Stimulated activated CD4-positive, alpha-beta T cell treated with anti-CD3 and anti-CD28 coated beads, TNF-alpha, amount 100 ng/mL, for 24 hours (primary cell): Measurements from ENCODE around the gene EXOC6B.
"Not testable (repeated sequence)": the region's sequence is repeated elsewhere in the genome, so short reads cannot be mapped to it uniquely, and the experiment has no call there.

ENCODE experiments used
- DNase-seq, 3 experiments: peaks; one replicate each; pipeline ENCODE4 v3.0.0-alpha.2; 2020; ENCODE audit warnings: low read depth in 3 of 3

EXOC6B gene

GRCh38 chr2:72548081-72548764 lies 277.6 kb downstream of the EXOC6B start:
- DNase-seq = no peak

GRCh38 chr2:72545790-72546189 lies 280.0 kb downstream of the EXOC6B start:
- no peak for DNase-seq

GRCh38 chr2:72544554-72544953 lies 281.3 kb downstream of the EXOC6B start:
- no peak for DNase-seq

GRCh38 chr2:72543497-72544216 lies 282.2 kb downstream of the EXOC6B start:
- DNase-seq = no peak

- no peak for DNase-seq
Measured at GRCh38 chr2:72539071-72539552, 286.7 kb downstream of the EXOC6B start.

- no peak for DNase-seq
Measured at GRCh38 chr2:72538486-72538885, 287.3 kb downstream of the EXOC6B start.

- DNase-seq = not testable (repeated sequence)
Measured at GRCh38 chr2:72535586-72535985, 290.2 kb downstream of the EXOC6B start.

GRCh38 chr2:72533765-72534164 lies 292.1 kb downstream of the EXOC6B start:
- no peak for DNase-seq

- no peak for DNase-seq
Measured at GRCh38 chr2:72527424-72527823, 298.4 kb downstream of the EXOC6B start.

GRCh38 chr2:72526623-72527022 lies 299.2 kb downstream of the EXOC6B start:
- no peak for DNase-seq

GRCh38 chr2:72524071-72524470 lies 301.8 kb downstream of the EXOC6B start:
- DNase-seq = no peak

GRCh38 chr2:72515696-72516095 lies 310.1 kb downstream of the EXOC6B start:
- DNase-seq = no peak

- DNase-seq = no peak
Measured at GRCh38 chr2:72513011-72513410, 312.8 kb downstream of the EXOC6B start.

- DNase-seq = no peak
Measured at GRCh38 chr2:72512376-72512775, 313.5 kb downstream of the EXOC6B start.

GRCh38 chr2:72511906-72512305 lies 313.9 kb downstream of the EXOC6B start:
- no peak for DNase-seq

- DNase-seq = no peak
Measured at GRCh38 chr2:72497763-72498162, 328.1 kb downstream of the EXOC6B start.

- no peak for DNase-seq
Measured at GRCh38 chr2:72496479-72496878, 329.4 kb downstream of the EXOC6B start.

GRCh38 chr2:72494392-72494791 lies 331.4 kb downstream of the EXOC6B start:
- DNase-seq = no peak

GRCh38 chr2:72484622-72485021 lies 341.2 kb downstream of the EXOC6B start:
- DNase-seq = not testable (repeated sequence)

GRCh38 chr2:72483346-72483745 lies 342.5 kb downstream of the EXOC6B start:
- DNase-seq = no peak

GRCh38 chr2:72475246-72475645 lies 350.6 kb downstream of the EXOC6B start:
- DNase-seq = no peak

- no peak for DNase-seq
Measured at GRCh38 chr2:72457801-72458516, 367.9 kb downstream of the EXOC6B start.

GRCh38 chr2:72454189-72454588 lies 371.6 kb downstream of the EXOC6B start:
- no peak for DNase-seq
